ENCODE measurements around the gene COL9A3.

Gene COL9A3

DNA sequence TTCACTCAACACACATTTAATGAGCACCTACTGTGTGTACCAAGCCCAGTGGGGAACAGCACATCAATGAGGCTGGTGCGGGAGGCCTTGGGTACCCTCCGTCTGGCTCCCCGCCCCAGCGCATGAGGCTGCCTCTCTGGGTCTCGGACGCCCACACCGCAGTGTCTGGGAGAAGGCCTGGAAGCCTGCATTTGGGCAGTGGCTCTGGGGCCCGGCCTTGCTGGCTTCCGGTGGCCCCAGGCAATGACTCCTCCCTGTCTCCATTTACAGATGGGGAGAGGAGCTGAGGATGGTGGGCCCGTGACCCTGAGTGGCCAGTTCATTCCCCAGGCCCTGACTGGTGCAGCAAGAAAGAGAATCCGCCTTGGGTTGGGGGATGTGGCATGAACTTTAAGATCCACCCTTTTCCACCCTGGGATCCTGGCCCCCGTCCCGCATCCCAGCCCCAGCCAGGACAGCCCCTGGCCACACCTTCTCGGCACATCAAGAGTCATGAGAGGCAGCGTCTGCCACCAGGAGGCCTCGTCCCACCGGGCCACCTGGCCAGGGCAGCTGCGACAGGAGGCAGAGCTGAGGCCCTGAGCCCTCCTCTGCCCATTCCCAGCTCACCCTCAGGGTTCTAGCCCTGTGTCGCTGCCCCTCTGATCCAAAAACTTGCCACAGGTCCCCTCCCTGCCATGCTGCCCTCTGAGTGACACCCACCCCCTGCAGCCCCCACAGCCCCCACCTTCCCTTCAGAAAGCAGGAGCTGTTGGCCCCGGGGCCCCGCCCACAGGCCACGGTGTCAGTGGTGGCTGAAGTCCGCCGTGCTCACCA, 38.0 kb upstream of the COL9A3 start:
- DNase-seq (ENCODE audit: low read depth), result no peak

DNA sequence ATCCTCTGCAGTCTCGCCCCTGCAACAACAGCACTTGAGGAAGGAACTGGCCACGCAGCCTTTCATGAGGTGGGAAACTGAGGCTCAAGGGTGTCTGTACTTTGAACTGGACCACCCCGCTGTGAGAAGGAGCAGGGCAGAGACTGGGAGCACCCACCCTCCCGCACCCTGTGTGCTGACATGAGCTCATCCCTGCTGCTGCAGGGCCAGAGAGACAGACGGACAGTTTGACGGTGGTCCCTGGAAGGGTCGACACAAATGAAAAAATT, 37.5 kb upstream of the COL9A3 start:
- DNase-seq (ENCODE audit: low read depth), result no peak

DNA sequence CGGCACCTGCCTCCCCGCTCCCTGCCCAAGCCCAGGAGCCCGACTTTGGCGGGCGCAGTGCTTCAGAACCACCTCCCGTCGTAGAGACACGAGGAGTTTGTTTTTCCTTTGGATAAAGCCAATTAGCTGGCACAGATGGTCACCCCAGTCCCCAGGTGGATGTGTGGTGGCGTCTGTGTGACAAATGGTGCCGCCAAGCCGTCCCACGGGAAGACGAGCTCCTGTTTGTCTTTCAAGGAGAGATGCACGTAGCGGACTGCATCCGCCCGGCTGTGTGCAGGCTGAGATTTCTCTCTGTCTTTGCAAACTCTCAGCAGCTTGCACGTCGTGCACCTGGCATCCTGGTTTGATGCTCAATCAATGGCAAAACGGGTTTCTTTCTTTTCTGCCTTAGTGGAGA, 36.6 kb upstream of the COL9A3 start:
- no peak for DNase-seq (ENCODE audit: low read depth)

DNA sequence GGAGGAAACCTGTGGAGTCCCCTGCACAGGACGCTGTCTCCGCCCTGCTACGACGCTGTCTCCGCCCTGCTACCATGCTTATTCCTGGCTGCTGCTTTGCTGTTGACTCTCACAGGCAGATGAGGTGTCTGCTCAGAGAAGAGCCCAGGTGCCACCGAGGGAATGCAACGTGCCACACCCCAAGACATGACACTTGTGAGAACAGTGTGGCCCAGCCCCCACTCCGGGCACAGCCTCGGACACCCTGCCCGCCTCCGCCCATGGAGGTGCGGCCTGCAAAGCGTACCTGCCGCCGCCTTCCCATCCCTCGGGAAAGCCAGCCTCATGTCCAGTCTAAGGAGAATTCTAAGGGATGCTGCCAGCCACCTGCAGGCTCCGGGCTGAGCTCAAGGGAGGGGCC, 36.2 kb upstream of the COL9A3 start:
- DNase-seq (ENCODE audit: low read depth), result no peak

DNA sequence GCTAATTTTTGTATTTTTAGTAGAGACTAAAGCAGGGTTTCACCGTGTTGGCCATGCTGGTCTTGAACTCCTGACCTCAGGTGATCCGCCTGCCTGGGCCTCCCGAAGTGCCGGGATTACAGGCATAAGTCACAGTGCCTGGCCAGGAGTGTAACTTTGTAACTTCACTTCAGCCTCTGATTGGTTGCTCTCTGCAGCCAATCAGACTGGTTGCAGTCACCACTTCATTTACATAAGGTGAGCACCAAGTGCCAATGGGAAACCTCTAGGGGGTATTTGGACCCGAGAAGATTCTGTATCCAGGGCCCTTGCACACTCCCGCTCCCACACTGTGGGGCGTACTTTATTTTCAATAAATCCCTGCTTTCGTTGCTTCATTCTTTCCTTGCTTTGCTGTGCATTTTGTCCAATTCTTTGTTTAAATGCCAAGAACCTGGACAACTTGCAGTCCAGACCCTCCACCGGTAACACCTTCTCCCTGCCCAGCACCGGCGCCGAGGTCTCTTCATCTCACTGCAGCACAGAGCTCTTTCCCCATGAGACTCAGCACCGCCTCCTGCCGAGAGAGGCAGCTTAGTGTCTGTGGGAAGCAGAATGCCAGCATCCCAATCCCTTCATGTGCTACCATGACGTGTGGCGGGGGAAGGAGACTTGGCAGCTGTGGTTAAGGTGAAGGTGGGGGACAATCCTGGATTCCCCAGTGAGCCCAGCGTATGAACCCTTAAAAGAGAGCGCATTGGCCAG, 34.5 kb upstream of the COL9A3 start:
- DNase-seq (ENCODE audit: low read depth), result no peak

DNA sequence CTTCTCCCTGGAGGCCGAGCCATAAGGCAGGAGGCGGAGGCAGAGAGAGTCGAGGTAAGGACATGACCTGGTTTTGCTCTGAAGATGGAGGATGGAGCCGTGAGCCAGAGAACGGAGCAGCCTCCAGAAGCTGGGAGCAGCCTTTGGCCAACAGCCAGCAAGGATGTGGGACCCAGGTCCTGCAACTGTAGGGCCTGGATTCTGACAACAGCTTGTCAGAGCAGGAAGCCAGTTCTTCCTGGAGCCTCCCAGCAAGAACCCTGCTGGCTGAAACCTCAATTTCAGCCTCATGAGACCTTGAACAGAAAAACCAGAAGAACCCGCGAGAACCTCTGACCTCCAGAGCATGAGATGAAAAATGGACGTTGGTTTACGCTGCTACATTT, 34.0 kb upstream of the COL9A3 start:
- DNase-seq (ENCODE audit: low read depth), result no peak

DNA sequence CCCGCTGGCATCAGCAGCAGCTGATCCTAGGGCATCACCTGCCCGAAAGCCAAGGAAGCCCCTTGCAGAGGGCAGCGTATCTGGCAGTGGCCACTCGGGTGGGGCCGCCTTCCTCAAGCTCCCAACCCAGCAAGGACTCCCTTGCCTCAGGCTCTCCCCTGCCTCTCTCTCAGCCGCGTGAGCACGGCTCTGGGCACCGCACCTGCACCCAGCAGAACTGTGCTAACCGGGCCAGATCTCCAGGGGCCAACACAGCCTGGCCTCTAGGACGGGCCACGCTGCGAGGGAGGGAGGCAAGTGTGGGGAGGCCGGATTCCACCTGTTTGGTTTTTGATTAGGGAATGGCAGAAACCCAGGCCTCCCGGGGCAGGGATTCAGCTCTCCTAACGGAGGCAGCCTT, 32.4 kb upstream of the COL9A3 start:
- DNase-seq (ENCODE audit: low read depth), result no peak

DNA sequence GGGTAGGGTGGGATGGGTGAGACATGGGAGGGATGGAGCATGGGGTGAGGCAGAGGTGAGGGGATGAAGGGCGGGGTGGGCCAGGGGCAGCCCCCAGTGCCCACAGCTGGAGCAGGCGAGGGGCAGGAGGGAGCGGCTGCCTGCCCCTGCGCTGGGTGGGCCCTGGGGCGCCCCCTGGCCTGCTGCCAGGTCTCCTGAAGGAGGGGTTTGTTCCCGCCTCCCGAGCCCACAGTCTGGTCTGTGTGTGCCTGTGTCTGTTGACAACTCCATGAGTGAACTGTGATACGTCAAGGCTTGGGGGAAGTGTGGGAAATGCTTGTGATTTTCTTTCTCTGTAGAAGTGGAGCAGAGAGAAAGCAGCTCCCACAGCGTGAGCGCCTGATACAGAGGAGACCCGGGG, 31.5 kb upstream of the COL9A3 start:
- no peak for DNase-seq (ENCODE audit: low read depth)

DNA sequence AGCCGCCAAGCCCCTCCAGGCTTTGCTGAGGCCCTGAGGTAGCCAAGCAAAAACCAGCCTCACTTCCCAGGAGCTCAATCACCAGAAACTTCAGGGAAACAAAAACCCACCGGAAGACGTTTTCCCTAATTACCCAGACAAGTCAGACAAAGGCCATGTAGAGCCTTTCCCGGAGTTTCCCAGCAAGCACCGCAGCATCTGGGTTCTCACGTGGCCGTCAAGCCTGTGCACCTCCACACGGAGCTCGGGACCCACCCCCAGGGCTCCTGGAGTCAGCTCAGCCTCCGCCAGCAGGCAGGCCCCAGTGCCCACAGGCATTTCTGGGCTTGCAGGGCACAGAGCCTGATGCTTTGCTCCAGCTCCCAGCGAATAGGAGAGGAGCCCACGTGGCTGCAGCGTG, 30.7 kb upstream of the COL9A3 start:
- DNase-seq (ENCODE audit: low read depth), result no peak

DNA sequence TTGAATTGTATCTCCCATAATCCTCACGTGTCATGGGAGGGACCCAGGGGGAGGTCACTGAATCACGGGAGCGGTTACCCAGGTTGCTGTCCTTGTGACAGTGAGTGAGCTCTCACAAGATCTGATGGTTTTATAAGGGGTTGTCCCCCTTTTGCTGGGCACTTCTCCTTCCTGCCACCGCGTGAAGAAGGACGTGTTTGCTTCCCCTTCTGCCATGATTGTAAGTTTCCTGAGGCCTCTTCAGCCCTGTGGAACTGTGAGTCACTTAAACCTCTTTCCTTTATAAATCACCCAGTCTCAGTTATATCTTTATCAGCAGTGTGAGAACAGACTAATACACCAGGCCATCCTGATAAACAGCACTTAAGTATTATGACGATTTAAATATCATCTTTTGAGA, 29.5 kb upstream of the COL9A3 start:
- no peak for DNase-seq (ENCODE audit: low read depth)

DNA sequence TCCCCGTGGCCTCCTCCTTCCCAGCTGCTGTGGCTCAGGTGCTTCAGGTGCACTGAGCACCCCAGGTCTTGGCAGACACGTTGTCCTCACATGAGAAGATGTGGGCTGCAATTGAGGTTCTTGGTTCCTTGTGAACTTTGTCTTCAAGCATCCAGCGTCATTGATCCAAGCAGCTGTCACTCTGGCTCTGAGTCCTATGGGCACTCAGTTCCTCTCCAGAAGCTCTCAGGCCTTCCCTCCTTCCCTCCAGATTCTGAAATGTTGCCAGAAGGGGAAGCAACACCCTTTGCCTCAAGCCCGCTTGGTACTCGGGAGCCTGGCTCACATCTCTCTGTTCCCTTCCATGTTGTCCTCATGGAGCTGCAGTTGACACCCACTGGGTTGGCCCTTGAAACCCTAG, 29.0 kb upstream of the COL9A3 start:
- no peak for DNase-seq (ENCODE audit: low read depth)

DNA sequence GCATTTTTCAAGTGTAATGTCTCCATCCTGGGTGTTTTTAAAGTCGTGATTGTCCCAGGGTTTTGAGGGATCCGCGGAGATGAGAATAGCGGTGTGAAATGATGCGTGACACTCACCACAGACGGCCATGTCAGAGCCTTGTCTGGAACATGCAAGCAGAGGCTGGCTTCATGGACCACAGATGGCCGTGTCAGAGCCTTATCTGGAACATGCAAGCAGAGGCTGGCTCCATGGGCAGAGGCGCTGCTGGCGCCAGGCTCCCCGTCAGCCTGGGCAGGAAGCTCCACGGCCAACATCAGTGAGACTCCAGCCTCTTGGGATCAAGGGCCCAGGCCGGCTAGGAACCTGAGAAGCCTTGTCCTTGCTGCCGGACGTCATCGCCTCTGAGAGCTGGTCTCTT, 28.2 kb upstream of the COL9A3 start:
- no peak for DNase-seq (ENCODE audit: low read depth)

DNA sequence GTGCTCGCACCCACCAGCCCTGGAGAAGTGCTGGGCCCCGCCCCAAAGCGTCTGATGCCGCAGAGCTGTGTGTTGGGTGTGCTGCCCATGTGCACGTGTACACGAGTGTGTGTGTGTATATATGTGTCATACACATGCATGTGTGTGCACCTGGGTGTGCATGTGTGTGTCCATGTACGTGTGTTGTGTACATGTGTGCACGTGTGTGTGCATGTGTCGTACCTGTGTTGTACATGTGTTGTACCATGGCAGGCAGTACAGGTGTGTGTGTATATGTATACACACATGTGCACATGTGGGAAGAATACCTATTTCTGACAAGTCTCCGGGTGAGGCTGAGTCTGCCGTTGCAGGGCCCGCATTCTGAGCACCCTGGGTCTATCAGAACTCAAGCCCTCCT, 26.8 kb upstream of the COL9A3 start:
- DNase-seq (ENCODE audit: low read depth), result no peak

DNA sequence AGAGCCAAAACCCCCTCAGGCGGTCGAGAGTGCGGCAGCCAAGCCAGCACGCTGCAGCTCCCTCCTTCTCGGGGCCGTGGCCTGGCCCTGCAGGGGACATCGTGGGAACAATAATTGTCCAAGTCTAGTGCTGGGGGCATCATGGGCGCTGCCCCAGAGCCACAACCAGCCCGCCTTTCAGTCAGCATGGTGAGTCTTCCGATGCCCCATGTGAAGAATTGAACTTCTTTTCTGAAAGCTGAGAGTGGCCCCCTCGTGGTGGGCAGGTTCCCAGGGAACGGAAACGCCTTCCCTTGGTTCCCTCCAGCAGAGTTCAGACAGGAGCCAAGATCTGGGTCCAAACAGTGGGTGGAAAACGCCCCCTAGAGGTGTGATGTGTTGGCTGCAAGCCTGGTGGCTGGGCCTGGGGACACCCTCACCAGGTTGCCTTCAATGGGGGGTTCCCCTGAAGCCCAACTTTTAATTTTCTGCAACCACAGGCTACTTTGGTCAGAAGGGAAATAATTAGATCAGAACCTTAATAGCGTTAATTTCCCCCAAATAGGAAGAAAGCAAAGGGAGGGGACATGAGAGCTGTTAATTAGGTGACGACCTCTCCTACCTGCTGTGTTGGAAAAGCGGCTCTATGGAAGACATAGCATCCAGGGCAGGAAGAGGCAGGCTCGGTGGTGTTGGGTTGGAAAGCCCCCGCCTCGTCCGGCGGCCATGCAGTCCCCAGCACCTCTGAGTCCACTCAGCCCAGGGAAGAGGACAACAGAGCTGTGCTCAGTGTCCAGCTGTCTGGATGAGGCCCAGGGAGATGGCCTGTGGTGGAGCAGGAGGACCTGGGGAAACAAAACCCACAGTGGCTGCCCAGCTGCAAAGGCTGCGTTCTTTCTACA, 25.3 kb upstream of the COL9A3 start:
- peak; percentile 90 for DNase-seq (ENCODE audit: low read depth)

DNA sequence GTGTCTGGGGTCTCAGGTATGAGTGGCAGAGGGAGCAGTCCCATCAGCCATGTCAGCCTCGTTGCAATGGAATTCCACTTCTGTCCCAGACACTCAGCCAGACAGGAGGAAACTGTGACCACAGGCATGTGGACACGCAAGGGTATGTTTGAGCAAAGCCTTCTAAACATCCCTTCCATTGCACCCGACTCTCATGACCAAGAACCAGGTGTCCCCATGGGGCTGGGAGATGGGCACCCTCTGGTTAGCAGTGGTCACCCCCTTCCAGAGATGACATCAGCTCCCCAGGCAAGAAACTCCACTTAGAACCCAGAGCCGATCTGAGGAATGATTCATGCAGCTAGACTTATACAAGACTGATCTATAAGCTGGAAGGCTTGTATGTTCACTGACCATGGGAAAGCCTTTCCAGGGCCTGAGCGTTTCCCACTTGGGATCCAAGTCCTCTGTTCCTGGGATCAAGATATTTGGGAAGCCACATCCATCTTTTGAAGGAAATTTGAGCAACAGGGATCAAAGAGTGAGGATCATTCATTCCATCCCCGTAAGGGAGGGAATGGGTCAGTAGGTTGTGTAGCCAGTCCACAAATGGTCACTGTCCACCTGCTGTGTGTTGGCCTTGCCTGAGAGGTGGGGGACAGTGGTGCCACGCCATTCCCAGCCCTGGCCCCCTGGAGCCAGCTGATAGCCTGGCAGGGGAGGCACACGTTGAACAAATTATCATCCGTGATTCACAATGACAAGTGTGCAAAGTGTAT, 24.5 kb upstream of the COL9A3 start:
- DNase-seq (ENCODE audit: low read depth), result peak; percentile 74

DNA sequence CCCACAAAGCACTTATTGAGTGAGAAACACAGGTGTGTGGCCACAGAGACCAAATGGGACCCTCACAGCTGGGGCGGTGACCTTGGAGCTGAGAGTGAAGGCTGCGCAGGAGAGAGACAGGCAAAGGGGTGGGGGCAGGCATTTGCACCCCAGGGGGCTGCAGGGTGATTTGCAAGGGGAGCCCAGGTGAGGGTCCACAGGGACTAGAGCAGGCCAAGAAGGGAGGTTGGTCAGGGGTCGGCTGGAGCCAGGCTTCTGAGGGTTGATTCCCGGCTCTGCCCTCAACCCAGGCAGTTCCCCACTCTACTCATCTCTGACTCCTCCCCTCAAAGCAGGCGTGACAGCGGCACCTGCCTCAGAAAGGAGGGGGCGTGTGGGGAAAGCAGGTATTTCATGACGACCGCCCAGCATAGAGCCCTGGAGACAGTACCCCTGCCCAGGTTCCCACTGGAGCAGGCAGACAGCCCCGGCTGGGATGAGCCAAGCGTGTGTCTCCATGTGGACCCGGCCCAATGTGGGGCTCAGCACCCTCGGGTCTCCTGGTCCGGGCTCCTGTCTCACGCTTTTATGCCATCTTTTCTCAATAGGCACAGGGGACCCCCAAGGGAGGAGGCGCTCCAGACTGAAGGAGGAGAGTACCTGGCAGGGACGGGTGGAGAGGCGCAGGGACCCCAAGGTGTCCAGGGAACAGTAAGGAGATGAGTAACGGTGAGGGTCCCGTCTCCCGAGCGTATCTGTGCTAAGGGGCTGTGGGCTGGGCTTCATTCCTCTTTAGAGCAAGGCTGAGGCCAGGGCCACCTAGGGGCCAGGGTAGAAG, 23.7 kb upstream of the COL9A3 start:
- no peak for DNase-seq (ENCODE audit: low read depth)

DNA sequence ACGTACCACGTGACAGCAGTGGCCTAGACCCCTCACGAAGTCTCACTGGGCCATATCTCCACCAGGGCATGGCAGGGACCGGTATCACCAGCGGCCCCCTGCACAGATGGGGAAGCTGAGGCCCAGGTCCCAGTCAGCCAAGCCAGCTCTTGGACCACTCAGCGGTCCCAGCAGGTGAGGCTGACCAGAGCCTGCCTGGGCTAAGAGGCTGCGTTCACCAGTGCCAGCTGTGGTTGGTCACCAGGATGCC, 23.2 kb upstream of the COL9A3 start:
- no peak for DNase-seq (ENCODE audit: low read depth)

DNA sequence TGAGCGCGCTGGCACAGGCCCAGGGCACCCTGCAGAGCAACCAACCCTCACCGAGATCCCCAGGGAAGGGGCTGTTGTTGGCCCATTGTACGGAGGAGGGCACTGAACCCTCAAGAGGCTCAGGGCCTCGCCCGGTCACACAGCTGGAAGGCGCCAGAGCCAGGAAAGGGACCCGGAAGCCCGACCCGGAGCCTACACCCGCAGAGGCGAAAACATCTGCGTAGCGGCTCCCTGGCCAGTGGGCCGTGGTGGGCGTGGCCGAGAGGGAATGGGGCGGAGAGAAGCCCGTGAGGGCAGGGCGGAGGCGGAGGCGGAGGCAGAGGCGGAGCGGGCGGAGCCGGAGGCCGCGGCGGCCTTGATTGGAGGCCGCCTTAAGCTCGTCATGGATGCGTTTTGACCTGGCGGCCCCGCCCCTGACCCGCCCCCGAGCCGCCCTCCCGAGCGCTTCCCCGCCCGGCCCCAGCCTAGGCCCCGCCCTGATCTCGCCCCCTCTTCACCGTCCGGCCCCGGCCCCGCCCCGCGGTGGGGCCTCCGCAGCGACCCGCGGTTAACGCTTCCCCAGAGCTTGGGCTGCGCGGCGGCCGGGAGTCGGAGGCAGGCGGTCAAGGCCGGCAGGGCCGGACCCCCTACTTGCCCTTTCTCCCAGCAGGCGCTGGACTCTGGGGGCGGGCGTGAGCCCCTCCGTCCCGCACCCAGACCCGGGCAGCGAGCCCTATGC, 22.7 kb upstream of the COL9A3 start:
- peak; percentile 96 for DNase-seq (ENCODE audit: low read depth)

DNA sequence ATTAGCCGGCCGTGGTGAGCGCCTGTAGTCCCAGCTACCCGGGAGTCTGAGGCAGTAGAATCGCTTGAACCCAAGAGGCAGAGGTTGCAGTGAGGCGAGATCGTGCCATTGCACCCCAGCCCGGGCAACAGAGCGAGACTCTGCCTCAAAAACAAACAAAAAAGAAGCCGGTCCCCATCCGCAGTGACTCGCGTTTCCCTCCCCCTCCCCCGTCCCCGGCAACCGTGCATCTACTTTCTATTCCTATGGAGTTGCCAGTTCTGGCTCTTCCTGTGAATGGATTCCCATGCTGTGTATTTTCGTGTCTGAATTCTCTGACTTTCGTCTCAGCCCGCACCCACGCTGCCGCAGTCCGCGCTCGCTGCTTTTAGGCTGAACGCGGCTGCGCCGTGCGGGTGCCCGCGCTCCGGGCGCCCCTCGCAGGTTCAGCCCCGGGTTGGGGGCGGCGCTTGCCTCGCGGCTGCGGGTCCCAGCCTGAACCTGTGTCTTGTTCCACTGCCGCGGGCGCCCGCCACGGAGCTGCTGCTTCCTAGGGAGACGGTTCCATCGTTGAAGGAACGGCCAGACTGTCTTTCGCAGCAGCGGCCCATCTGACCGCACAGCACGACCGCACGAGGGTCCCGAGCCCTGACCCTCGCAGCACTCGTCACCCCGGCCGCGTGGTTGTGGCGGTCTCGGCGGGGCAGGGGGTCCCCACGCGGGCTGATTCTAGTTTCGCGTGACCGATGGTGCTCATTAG, 21.7 kb upstream of the COL9A3 start:
- peak; percentile 62 for DNase-seq (ENCODE audit: low read depth)

All from EH (cell line).